GM19438 (cell line): ENCODE measurements around the gene ZSCAN16.

Source experiments
- ATAC-seq: cut with Tn5 transposase; IDR thresholded peaks from one replicate; pipeline ENCODE4 v1.9.1; 2021; ENCODE audit warnings: low read depth; ENCODE audit not compliant: unreplicated experiment

Gene ZSCAN16

GRCh38 chr6:28167926-28168325 is 43.5 kb downstream of the ZSCAN16 start:
- no peak for ATAC-seq

DNA sequence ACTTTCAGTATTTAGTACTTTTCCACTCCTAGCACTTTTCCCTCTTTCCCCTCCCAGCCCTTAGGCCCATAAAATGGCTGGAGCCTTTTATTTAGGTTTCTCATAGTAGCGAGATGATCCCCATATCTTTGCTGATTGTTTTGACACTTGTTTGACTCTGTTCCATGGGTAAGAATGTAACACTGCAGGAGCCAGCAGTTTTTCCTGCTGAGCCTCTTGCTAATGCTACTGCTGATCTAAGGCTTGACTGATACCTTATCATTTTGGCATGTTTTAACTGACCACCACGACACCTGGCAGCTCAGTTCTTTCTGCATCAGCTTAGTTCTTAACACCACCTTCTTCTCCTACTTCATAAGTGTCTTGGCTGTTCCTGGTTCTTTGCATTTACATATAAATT is 46.9 kb downstream of the ZSCAN16 start:
- ATAC-seq: no peak

DNA sequence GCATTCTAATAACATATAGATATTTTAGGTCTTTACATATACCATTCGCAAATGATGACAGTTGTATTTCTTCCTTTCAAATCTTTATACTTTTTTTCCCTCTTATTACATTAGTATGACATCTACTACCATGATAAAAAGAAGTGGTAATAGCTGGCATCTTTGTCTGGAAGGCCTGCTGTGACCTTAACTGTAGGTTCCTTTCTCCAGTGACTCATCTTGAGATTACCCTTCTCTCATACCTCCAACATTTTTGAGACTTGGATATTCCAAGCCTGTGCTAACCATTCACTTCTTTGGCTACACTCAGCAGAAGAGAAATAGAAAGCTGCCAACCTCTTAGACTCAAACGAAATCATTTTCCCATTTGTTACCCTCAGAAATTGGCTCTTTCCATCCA is 47.6 kb downstream of the ZSCAN16 start:
- ATAC-seq: no peak

DNA sequence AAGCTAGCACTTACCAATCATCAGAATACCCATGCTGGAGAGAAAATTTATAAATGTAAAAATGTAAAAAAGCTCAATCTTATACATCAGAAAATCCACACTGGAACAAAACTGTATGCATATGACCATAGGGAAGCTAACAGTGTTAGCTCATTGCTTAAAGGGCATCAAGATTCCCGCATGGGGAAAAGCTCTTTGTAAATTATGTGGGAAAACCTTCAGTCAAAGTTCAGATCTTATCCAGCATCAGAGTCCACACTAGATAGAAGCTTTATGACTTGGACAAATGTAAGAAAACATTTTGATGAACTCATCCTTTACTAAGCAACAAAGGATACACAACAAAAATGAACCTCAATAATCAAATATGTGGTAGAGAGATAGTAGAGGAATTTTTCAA is 52.0 kb downstream of the ZSCAN16 start:
- no peak for ATAC-seq
